Thyroid gland (tissue), 4 donors: Measurements from ENCODE around the gene SAG.

Source experiments
- POLR2A ChIP-seq, 2 donors: fragments of 450-650 bp; IDR thresholded peaks; one replicate each; pipeline ENCODE4 v1.6.1; 2017; ENCODE audit warnings: antibody characterized with exemption in 2 of 2, mild to moderate bottlenecking in 2 of 2, moderate library complexity in 1 of 2
- TF ChIP-seq, protein P1 (sequence below), 6 experiments: fragments of 200-600 bp in 3 of 6; fragments of 450-650 bp in 3 of 6; sonication (generic) in 3 of 6; IDR thresholded peaks; one replicate each; pipeline ENCODE4 v1.5.1; 2016 to 2019; ENCODE audit warnings: antibody characterized with exemption in 6 of 6, mild to moderate bottlenecking in 2 of 6, inconsistent platforms in 1 of 6, moderate library complexity in 1 of 6

DNA sequence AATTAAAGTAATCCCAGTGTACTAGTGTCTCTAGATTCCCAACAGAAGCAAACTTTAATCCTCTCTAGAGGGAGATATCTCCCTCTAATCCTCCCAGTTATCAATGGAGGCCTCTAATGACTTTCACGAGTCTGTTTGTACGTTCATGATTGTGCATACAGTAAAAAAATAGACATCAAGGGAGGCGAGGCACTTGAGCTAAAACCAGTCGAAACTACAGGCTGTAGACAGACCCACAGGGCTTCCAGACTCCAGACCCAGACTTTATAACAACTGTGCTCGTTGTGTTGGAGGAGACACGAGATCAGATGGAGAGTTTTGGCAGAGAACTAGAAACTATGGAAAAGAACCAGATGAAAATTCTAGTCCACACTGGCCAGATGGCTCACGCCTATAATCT is 53.7 kb downstream of the SAG start:
- TF ChIP-seq, protein P1, sequence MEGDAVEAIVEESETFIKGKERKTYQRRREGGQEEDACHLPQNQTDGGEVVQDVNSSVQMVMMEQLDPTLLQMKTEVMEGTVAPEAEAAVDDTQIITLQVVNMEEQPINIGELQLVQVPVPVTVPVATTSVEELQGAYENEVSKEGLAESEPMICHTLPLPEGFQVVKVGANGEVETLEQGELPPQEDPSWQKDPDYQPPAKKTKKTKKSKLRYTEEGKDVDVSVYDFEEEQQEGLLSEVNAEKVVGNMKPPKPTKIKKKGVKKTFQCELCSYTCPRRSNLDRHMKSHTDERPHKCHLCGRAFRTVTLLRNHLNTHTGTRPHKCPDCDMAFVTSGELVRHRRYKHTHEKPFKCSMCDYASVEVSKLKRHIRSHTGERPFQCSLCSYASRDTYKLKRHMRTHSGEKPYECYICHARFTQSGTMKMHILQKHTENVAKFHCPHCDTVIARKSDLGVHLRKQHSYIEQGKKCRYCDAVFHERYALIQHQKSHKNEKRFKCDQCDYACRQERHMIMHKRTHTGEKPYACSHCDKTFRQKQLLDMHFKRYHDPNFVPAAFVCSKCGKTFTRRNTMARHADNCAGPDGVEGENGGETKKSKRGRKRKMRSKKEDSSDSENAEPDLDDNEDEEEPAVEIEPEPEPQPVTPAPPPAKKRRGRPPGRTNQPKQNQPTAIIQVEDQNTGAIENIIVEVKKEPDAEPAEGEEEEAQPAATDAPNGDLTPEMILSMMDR (IDR thresholded peaks at IDR 0.05) = no peak
- TF ChIP-seq POLR2A (IDR thresholded peaks at IDR 0.05) = no peak
